OCI-LY3 (cell line): ENCODE data around the gene PDCD11.

ENCODE experiments used
- H2AFZ ChIP-seq: fragments of 200-600, 300-600 bp; shearing (Covaris generic); 2 replicates; pipeline ENCODE4 v1.6.0; 2014; ENCODE audit warnings: antibody characterized with exemption, low read depth, low read length
- H3K27ac ChIP-seq: fragments of 200-600, 300-600 bp; sonication (generic); 2 replicates; pipeline ENCODE4 v1.5.1; 2014; ENCODE audit warnings: mild to moderate bottlenecking, low read length, moderate library complexity, mixed read lengths
- H3K27me3 ChIP-seq: fragments of 200-600, 300-600 bp; sonication (generic); 2 replicates; pipeline ENCODE4 v1.6.1; 2014; ENCODE audit warnings: low read depth, low read length, mixed read lengths
- H3K36me3 ChIP-seq: fragments of 200-600, 300-600 bp; sonication (generic); replicated peaks from 2 replicates; pipeline ENCODE3; 2014; ENCODE audit warnings: low read depth, low read length, mixed read lengths
- H3K4me1 ChIP-seq: fragments of 300-600, 200-600 bp; sonication (generic); 2 replicates; pipeline ENCODE4 v1.6.1; 2014; ENCODE audit warnings: low read length, mixed read lengths
- H3K4me2 ChIP-seq: fragments of 200-600, 300-600 bp; sonication (generic); 2 replicates; pipeline ENCODE4 v1.6.1; 2014; ENCODE audit warnings: low read length, mixed read lengths
- H3K4me3 ChIP-seq: fragments of 300-600, 200-600 bp; sonication (generic); 2 replicates; pipeline ENCODE4 v1.5.1; 2014; ENCODE audit warnings: antibody characterized with exemption, mild to moderate bottlenecking, low read length, moderate library complexity
- H3K79me2 ChIP-seq: fragments of 300-600, 200-600 bp; shearing (Covaris generic); 2 replicates; pipeline ENCODE4 v1.6.1; 2014; ENCODE audit warnings: mild to moderate bottlenecking, low read length, mixed read lengths
- H3K9ac ChIP-seq: fragments of 300-600, 200-600 bp; shearing (Covaris generic); 2 replicates; pipeline ENCODE4 v1.6.0; 2014; ENCODE audit warnings: mild to moderate bottlenecking, low read length, moderate library complexity
- H3K9me3 ChIP-seq: fragments of 200-600, 300-600 bp; shearing (Covaris generic); 2 replicates; pipeline ENCODE4 v1.6.1; 2014; ENCODE audit warnings: low read length, mixed read lengths; ENCODE audit not compliant: insufficient read depth
- H4K20me1 ChIP-seq: fragments of 200-600, 300-600 bp; sonication (generic); 2 replicates; pipeline ENCODE4 v1.6.1; 2016; ENCODE audit warnings: low read length, mixed read lengths; ENCODE audit not compliant: insufficient read depth
- EZH2phosphoT487 ChIP-seq: fragments of 200-600 bp; shearing (Covaris generic); IDR thresholded peaks from 2 replicates; pipeline ENCODE4 v1.6.1; 2018; ENCODE audit warnings: antibody characterized with exemption, mixed run types, low read depth
- TF ChIP-seq, protein P1 (sequence below): fragments of 200-600, 300-600 bp; sonication (generic); IDR thresholded peaks from 2 replicates; pipeline ENCODE4 v1.5.1; 2014; ENCODE audit warnings: antibody characterized with exemption, low read length, low read depth

Gene PDCD11

DNA sequence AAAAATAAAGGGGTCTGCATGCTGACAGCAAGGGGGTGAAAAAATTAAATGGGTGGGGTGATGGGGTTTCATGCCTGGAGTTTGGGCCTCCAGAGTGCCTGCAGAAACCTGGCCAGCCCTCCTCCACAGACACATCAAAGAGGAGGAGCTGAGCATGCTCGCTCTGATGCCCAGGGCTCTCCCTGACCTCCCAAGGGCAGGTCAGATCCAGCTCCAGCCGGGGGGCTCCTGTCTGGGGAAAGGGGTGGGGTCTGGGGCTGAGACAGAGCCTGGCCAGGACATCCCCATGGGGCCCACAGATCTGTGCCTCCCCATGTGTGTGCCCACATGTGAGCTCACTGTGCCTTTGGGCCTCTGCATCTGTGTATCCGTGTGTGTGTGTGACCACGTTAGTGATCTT is 63.2 kb downstream of the PDCD11 start:
- Histone ChIP-seq H2AFZ (no peak overlapping the region), H4K20me1 (no peaks in the 10 kb centered on the region), H3K79me2 (no peaks in the 10 kb centered on the region), H3K4me1 (peaks cover 7% of the 10 kb centered on the region), H3K9ac (no peak overlapping the region), H3K9me3 (no peaks in the 10 kb centered on the region), H3K27me3 (no peaks in the 10 kb centered on the region), H3K36me3 (no peaks in the 10 kb centered on the region), H3K4me2 (no peak overlapping the region), H3K27ac (no peak overlapping the region), H3K4me3 (no peak overlapping the region)
- TF ChIP-seq EZH2phosphoT487, result no peak
- TF ChIP-seq, protein P1, sequence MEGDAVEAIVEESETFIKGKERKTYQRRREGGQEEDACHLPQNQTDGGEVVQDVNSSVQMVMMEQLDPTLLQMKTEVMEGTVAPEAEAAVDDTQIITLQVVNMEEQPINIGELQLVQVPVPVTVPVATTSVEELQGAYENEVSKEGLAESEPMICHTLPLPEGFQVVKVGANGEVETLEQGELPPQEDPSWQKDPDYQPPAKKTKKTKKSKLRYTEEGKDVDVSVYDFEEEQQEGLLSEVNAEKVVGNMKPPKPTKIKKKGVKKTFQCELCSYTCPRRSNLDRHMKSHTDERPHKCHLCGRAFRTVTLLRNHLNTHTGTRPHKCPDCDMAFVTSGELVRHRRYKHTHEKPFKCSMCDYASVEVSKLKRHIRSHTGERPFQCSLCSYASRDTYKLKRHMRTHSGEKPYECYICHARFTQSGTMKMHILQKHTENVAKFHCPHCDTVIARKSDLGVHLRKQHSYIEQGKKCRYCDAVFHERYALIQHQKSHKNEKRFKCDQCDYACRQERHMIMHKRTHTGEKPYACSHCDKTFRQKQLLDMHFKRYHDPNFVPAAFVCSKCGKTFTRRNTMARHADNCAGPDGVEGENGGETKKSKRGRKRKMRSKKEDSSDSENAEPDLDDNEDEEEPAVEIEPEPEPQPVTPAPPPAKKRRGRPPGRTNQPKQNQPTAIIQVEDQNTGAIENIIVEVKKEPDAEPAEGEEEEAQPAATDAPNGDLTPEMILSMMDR, result no peak

DNA sequence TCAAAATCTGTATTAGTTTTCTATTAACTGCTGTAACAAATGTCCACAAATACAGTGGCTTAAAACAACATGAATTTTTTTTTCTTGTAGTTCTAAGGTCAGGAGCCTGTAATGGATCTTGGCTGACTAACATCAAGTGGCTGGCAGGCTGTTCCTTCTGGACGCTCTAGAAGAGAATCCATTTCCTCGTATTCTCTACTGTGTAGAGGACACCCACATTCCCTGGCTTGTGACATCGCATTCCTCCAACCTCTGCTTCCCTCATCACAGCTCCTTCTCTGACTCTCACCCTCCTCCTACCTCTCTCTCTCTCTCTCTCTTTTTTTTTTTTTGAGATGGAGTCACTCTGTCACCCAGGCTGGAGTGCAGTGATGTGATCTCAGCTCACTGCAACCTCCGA is 67.1 kb downstream of the PDCD11 start:
- Histone ChIP-seq H4K20me1 (no peaks in the 10 kb centered on the region), H3K9me3 (no peaks in the 10 kb centered on the region), H3K27me3 (no peaks in the 10 kb centered on the region), H3K4me3 (no peak overlapping the region), H2AFZ (no peak overlapping the region), H3K4me2 (no peak overlapping the region), H3K79me2 (no peaks in the 10 kb centered on the region), H3K9ac (no peak overlapping the region), H3K36me3 (no peaks in the 10 kb centered on the region), H3K4me1 (peaks cover 43% of the 10 kb centered on the region), H3K27ac (no peak overlapping the region)
- TF ChIP-seq, protein P1, result no peak
- TF ChIP-seq EZH2phosphoT487, result no peak

- Histone ChIP-seq H2AFZ (no peak overlapping the region), H3K4me1 (peaks cover 61% of the 10 kb centered on the region), H3K36me3 (no peaks in the 10 kb centered on the region), H3K27me3 (no peaks in the 10 kb centered on the region), H3K4me3 (0 out of 2 replicates have a peak overlapping the region, but pooled peaks have one; percentile 19), H3K79me2 (no peaks in the 10 kb centered on the region), H4K20me1 (no peaks in the 10 kb centered on the region), H3K4me2 (peak overlapping the region; percentile 46), H3K27ac (peak overlapping the region; percentile 52), H3K9ac (peak overlapping the region; percentile 43; the same call in 1 of the 2 replicates), H3K9me3 (no peaks in the 10 kb centered on the region)
- TF ChIP-seq EZH2phosphoT487, result no peak
- TF ChIP-seq, protein P1, result no peak
Measured at GRCh38 chr10:103465411-103466179, 69.2 kb downstream of the PDCD11 start.

- Histone ChIP-seq H2AFZ (no peak overlapping the region), H3K9ac (peak overlapping the region; percentile 46; the same call in 1 of the 2 replicates)
- TF ChIP-seq EZH2phosphoT487, result no peak
- TF ChIP-seq, protein P1, result no peak
Measured at GRCh38 chr10:103466734-103467133, 70.3 kb downstream of the PDCD11 start.

More at GRCh38 chr10:103466734-103467133, 70.3 kb downstream of the PDCD11 start:
- H3K27ac ChIP-seq, result peak overlapping the region; percentile 75
- no peaks in the 10 kb centered on the region for H3K27me3 ChIP-seq
- no peaks in the 10 kb centered on the region for H3K79me2 ChIP-seq
- H3K36me3 ChIP-seq, result no peaks in the 10 kb centered on the region
- peaks cover 71% of the 10 kb centered on the region for H3K4me1 ChIP-seq
- H4K20me1 ChIP-seq, result no peaks in the 10 kb centered on the region
- peak overlapping the region; percentile 50 for H3K4me2 ChIP-seq
- H3K4me3 ChIP-seq, result peak overlapping the region; percentile 28
- H3K9me3 ChIP-seq, result no peaks in the 10 kb centered on the region
